ENCODE data around the gene ICAM1. TPM values are rescaled to one million over a fixed set of nuclear protein-coding genes. Genes with fewer than 3 reads are reported as not detected.

Gene ICAM1
- polyA plus RNA-seq, 3 donors = 21.6 to 118 (median 40.8) TPM

DNA sequence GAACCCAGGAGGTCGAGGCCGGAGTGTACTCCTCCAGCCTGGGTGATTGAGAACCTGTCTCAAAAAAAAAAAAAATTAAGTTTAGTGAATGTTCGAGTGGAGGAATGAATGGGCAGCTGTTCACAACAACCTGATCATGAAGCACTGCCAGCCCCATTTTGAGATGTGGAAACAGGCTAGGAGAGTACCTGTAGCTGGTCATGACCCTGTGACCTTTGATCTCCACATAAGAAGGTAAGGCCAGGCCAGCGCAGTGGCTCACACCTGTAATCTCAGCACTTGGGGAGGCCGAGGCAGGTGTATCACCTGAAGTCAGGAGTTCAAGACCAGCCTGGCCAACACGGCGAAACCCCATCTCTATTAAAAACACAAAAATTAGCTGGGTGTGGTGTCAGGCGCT, 54.8 kb downstream of the ICAM1 start:
- H3K27ac ChIP-seq (ENCODE audit: low read depth in 1 of 2, low read length in 2 of 2) = no peak overlapping the region
- Mint-ChIP-seq H3K4me3 (no peak overlapping the region), H3K4me1 (no peaks in the 10 kb centered on the region), H3K36me3 (peaks cover 66 to 95% of the 10 kb centered on the region in 2 donors), H3K27me3 (ENCODE audit: low read depth in 3 of 3) (peaks cover 0 to 2% (median 1%) of the 10 kb centered on the region in 3 donors), H3K27ac (no peak overlapping the region), H3K9me3 (no peaks in the 10 kb centered on the region)
- no peak for DNase-seq
- no peaks in the 10 kb centered on the region for H3K9me3 ChIP-seq (replicated peaks in 1 of 2; ENCODE audit: control insufficient read depth in 1 of 2, insufficient read depth in 1 of 2, low read length in 2 of 2)
- peaks cover 52% of the 10 kb centered on the region for H4K20me1 ChIP-seq (ENCODE audit: insufficient read depth, low read length)
- TF ChIP-seq, protein P1, sequence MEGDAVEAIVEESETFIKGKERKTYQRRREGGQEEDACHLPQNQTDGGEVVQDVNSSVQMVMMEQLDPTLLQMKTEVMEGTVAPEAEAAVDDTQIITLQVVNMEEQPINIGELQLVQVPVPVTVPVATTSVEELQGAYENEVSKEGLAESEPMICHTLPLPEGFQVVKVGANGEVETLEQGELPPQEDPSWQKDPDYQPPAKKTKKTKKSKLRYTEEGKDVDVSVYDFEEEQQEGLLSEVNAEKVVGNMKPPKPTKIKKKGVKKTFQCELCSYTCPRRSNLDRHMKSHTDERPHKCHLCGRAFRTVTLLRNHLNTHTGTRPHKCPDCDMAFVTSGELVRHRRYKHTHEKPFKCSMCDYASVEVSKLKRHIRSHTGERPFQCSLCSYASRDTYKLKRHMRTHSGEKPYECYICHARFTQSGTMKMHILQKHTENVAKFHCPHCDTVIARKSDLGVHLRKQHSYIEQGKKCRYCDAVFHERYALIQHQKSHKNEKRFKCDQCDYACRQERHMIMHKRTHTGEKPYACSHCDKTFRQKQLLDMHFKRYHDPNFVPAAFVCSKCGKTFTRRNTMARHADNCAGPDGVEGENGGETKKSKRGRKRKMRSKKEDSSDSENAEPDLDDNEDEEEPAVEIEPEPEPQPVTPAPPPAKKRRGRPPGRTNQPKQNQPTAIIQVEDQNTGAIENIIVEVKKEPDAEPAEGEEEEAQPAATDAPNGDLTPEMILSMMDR (IDR thresholded peaks at IDR 0.05) = no peak
- H3K9ac ChIP-seq (ENCODE audit: insufficient read depth, low read length, poor library complexity, severe bottlenecking) = no peak overlapping the region
- H3K36me3 ChIP-seq (replicated peaks in 1 of 2; ENCODE audit: control insufficient read depth in 1 of 2, insufficient read depth in 2 of 2, low read length in 2 of 2) = peaks cover 96 to 99% of the 10 kb centered on the region in 2 donors
- H3K4me2 ChIP-seq (replicated peaks; ENCODE audit: extremely low read depth, low read length, poor library complexity, severe bottlenecking) = no peak overlapping the region
- H3K4me3 ChIP-seq (replicated peaks in 1 of 3; ENCODE audit: low read depth in 2 of 3, low read length in 3 of 3) = no peak overlapping the region
- intact Hi-C loops (cut with micrococcal nuclease) = no loop called here
- no peaks in the 10 kb centered on the region for H3K4me1 ChIP-seq (ENCODE audit: control insufficient read depth in 1 of 2, insufficient read depth in 2 of 2, low read length in 2 of 2)
- no peak overlapping the region for H2AFZ ChIP-seq (ENCODE audit: insufficient read depth, low read depth, low read length, poor library complexity, severe bottlenecking)
- no peaks in the 10 kb centered on the region for H3K27me3 ChIP-seq (ENCODE audit: control insufficient read depth in 2 of 2, insufficient read depth in 2 of 2, low read length in 2 of 2)
- peaks cover 40% of the 10 kb centered on the region for H3K79me2 ChIP-seq (ENCODE audit: insufficient read depth, low read length)
- WGBS (ENCODE audit: insufficient coverage) = 100% methylated on average over 3 of the region's 8 CpGs

GRCh38 chr19:10327793-10328192, 56.9 kb downstream of the ICAM1 start:
- Mint-ChIP-seq H3K4me3 (no peak overlapping the region), H3K27ac (peak overlapping the region in 2 of 7 donors; percentile 28 to 30), H3K9me3 (no peaks in the 10 kb centered on the region), H3K4me1 (peaks cover 11% of the 10 kb centered on the region), H3K36me3 (peaks cover 53 to 78% of the 10 kb centered on the region in 2 donors), H3K27me3 (ENCODE audit: low read depth in 3 of 3) (peaks cover 0 to 1% (median 0%) of the 10 kb centered on the region in 3 donors)
- Histone ChIP-seq H3K4me3 (replicated peaks in 1 of 3; ENCODE audit: low read depth in 2 of 3, low read length in 3 of 3) (no peak overlapping the region), H3K36me3 (replicated peaks in 1 of 2; ENCODE audit: control insufficient read depth in 1 of 2, insufficient read depth in 2 of 2, low read length in 2 of 2) (peaks cover 78 to 79% of the 10 kb centered on the region in 2 donors), H3K27ac (ENCODE audit: low read depth in 1 of 2, low read length in 2 of 2) (peak overlapping the region in 1 of 2 donors; percentile 5), H3K4me1 (ENCODE audit: control insufficient read depth in 1 of 2, insufficient read depth in 2 of 2, low read length in 2 of 2) (peaks cover 10 to 12% of the 10 kb centered on the region in 2 donors), H3K4me2 (replicated peaks; ENCODE audit: extremely low read depth, low read length, poor library complexity, severe bottlenecking) (no peak overlapping the region), H4K20me1 (ENCODE audit: insufficient read depth, low read length) (peaks cover 61% of the 10 kb centered on the region), H3K79me2 (ENCODE audit: insufficient read depth, low read length) (peaks cover 59% of the 10 kb centered on the region), H3K9me3 (replicated peaks in 1 of 2; ENCODE audit: control insufficient read depth in 1 of 2, insufficient read depth in 1 of 2, low read length in 2 of 2) (no peaks in the 10 kb centered on the region), H3K9ac (ENCODE audit: insufficient read depth, low read length, poor library complexity, severe bottlenecking) (no peak overlapping the region), H2AFZ (ENCODE audit: insufficient read depth, low read depth, low read length, poor library complexity, severe bottlenecking) (no peak overlapping the region), H3K27me3 (ENCODE audit: control insufficient read depth in 2 of 2, insufficient read depth in 2 of 2, low read length in 2 of 2) (no peaks in the 10 kb centered on the region)
- TF ChIP-seq, protein P1 (IDR thresholded peaks at IDR 0.05) = no peak
- intact Hi-C loops (cut with micrococcal nuclease) = no loop called here
- WGBS (ENCODE audit: insufficient coverage) = 100% methylated on average over 7 of the region's 7 CpGs
- no peak for DNase-seq

Data from CD14-positive monocyte (primary cell).